Psoas muscle (tissue), 8 donors: ENCODE measurements around the gene ADAMTSL1. TPM values are rescaled to one million over a fixed set of nuclear protein-coding genes. Genes with fewer than 3 reads are reported as not detected.
A peak's percentile ranks its signal among the peaks of the same experiment; 100 is the strongest.

ENCODE experiments used
- ATAC-seq, 4 donors: fragments of 200-7000 bp; cut with Tn5 transposase; one replicate each; pipeline ENCODE4 v1.9.1; 2020; ENCODE audit warnings: moderate library complexity in 3 of 4, mild to moderate bottlenecking in 2 of 4
- DNase-seq, 2 donors: peaks; one replicate each; pipeline ENCODE4 v3.0.0-alpha.2; 2020
- H3K27ac ChIP-seq: fragments of 200-600 bp; one replicate; pipeline ENCODE4 v1.8.0; 2022
- H3K27me3 ChIP-seq, 3 donors: fragments of 200-600 bp in 1 of 3; one replicate each; pipeline versions ENCODE4 v1.6.1 to v1.8.0; 2013 to 2022; ENCODE audit warnings: low read length in 2 of 3, mild to moderate bottlenecking in 2 of 3, moderate library complexity in 1 of 3; ENCODE audit not compliant: insufficient read depth in 3 of 3
- H3K36me3 ChIP-seq, 2 donors: fragments of 200-600 bp in 1 of 2; one replicate each; pipeline versions ENCODE4 v1.6.1 to v1.8.0; 2013 to 2022; ENCODE audit warnings: low read depth in 1 of 2, mild to moderate bottlenecking in 1 of 2, moderate library complexity in 1 of 2; ENCODE audit not compliant: insufficient read depth in 1 of 2
- H3K4me1 ChIP-seq: fragments of 200-600 bp; one replicate; pipeline ENCODE4 v1.8.0; 2022
- H3K4me3 ChIP-seq: fragments of 200-600 bp; one replicate; pipeline ENCODE4 v1.8.0; 2022; ENCODE audit warnings: mild to moderate bottlenecking
- H3K9me3 ChIP-seq: fragments of 200-600 bp; one replicate; pipeline ENCODE4 v1.8.0; 2022
- WGBS, 3 donors: extraction: QIAGEN DNeasy Blood & Tissue Kit; methylation state at CpG; one replicate each; pipeline versions ENCODE4 v1.1.6 to v1.1.7; 2013; 5-methylcytosine and 5-hydroxymethylcytosine counted together
- intact Hi-C, 2 donors: fragments of 100-400 bp; cut with DNase I; formaldehyde crosslinking; loops; one replicate each; pipeline versions ENCODE4 v1.11.0 to v1.14.2; 2022
- polyA plus RNA-seq, 3 donors: library from polyadenylated mRNA; stranded (reverse); fragments of 200-250 nt; gene quantifications; one replicate each; pipeline ENCODE4 v1.2.3, GENCODE V29; 2013
- total RNA-seq, 4 donors: library from RNA; stranded (reverse); fragmentation: NEBNext Ultra II Directional in 2 of 4; extraction: Animal tissue kit (Norgen Biotek cat#: 25700) in 2 of 4; gene quantifications; one replicate each; pipeline versions ENCODE4 v1.2.1 to v1.2.4, GENCODE V29; 2021 to 2023
- TF ChIP-seq, protein P1 (sequence below): fragments of 200-600 bp; IDR thresholded peaks from one replicate; pipeline ENCODE4 v1.8.0; 2022; ENCODE audit warnings: antibody characterized with exemption
- donor health status: healthy with polysubstance abuse.
- donor health status: DM: no; HTN: no; CAD: no; lungs with moderate emphysema.
- donor health status: Bipolar disorder and iron deficiency.
- donor health status: healthy.
- donor health status: DM: yes; HTN: yes; CAD: no.
- donor health status: DM: no; HTN: no; CAD: no.
- donor health status: DM: no; HTN: no; CAD: no.
- donor health status: DM: yes; HTN: yes; CAD: no.

Gene ADAMTSL1
- total and polyA plus RNA-seq, 7 donors: 0.08 to 0.57 (median 0.28) TPM

DNA sequence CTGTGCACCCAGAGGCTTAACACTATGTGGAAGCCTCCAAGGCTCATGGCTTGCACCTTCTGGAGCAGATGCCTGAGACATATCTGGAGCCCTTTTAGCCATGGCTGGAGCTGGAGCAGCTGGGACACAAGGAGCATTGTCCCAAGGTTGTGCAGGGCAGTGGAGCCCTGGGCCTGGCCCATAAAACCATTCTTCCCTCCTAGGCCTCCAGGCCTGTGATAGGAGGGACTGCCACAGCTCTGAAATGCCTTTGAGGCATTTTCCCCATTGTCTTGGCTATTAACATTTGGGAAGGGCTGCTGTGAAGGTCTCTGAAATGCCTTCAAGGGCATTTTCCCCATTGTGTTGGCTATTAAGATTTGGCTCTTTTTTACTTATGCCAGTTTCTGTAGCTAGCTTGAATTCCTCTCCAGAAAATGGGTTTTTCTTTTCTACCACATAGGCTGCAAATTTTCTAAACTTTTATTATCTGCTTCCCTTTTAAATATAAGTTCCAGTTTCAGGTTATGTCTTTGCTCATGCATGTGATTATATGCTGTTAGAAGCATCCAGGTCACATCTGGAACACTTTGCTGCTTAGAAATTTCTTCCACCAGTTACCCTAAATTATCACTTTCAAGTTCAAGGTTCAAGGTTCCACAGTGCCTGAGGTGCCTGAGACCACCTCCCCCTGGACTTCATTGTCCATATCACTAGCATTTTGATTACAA lies 221.2 kb downstream of the ADAMTSL1 start:
- no peak for DNase-seq
- no peak for ATAC-seq
- Histone ChIP-seq H3K4me3 (no peak overlapping the region), H3K9me3 (peaks cover 9% of the 10 kb centered on the region), H3K27ac (no peak overlapping the region), H3K4me1 (no peaks in the 10 kb centered on the region), H3K36me3 (no peaks in the 10 kb centered on the region), H3K27me3 (no peaks in the 10 kb centered on the region)
- intact Hi-C loops: no loop called here
- TF ChIP-seq, protein P1, sequence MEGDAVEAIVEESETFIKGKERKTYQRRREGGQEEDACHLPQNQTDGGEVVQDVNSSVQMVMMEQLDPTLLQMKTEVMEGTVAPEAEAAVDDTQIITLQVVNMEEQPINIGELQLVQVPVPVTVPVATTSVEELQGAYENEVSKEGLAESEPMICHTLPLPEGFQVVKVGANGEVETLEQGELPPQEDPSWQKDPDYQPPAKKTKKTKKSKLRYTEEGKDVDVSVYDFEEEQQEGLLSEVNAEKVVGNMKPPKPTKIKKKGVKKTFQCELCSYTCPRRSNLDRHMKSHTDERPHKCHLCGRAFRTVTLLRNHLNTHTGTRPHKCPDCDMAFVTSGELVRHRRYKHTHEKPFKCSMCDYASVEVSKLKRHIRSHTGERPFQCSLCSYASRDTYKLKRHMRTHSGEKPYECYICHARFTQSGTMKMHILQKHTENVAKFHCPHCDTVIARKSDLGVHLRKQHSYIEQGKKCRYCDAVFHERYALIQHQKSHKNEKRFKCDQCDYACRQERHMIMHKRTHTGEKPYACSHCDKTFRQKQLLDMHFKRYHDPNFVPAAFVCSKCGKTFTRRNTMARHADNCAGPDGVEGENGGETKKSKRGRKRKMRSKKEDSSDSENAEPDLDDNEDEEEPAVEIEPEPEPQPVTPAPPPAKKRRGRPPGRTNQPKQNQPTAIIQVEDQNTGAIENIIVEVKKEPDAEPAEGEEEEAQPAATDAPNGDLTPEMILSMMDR: no peak

DNA sequence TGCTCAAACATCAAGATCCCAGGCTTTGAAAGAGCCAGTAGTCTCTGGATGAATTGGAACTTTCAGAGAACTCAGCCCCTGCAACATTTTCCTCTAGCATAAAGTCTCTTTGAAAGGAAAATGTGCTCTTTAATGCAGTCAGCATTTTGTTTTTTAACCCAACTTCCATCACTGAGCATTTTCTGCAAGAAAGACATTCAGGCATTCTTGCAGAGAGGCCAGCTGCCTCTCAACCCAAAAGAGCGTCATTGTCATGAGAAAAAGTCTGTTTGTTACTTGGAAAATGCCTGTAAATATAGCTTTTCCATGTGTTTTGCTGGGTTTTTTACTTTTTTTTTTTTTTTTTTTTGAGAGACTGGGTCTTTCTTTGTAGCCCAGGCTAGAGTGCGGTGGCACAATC lies 225.0 kb downstream of the ADAMTSL1 start:
- Histone ChIP-seq H3K27me3 (no peaks in the 10 kb centered on the region), H3K27ac (no peak overlapping the region), H3K36me3 (no peaks in the 10 kb centered on the region), H3K4me1 (no peaks in the 10 kb centered on the region), H3K4me3 (no peak overlapping the region), H3K9me3 (peaks cover 9% of the 10 kb centered on the region)
- 58 to 74% (median 65%) methylated on average over 2 of the region's 2 CpGs for WGBS, 3 donors
- DNase-seq (no peak), ATAC-seq (no peak)
- TF ChIP-seq, protein P1: no peak
- intact Hi-C loops: no loop called here

DNA sequence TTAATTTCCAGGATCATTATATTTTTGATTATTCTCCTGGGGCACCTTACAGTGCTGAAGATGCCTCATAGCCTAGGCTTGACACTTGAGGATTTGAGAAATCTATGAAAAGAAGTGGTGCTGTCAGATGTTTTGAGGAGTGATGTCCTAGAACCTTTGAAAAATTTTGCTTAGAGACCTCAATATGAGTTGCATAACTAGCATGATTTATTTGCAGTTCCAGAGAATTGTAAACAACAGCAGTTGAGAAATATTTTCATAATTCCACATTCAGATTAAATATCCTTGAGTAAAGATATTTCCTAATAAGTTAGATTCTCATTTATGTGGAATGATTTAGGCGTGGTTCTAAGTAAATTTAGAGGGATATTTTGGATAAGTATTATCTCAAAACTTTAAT lies 225.8 kb downstream of the ADAMTSL1 start:
- TF ChIP-seq, protein P1: no peak
- H3K27me3 ChIP-seq: no peaks in the 10 kb centered on the region
- no peaks in the 10 kb centered on the region for H3K4me1 ChIP-seq
- H3K4me3 ChIP-seq: no peak overlapping the region
- H3K9me3 ChIP-seq: peaks cover 9% of the 10 kb centered on the region
- 86 to 97% (median 88%) methylated on average over 1 of the region's 1 CpG for WGBS, 3 donors
- no peaks in the 10 kb centered on the region for H3K36me3 ChIP-seq
- peak in 1 of 4 donors; percentile 27 for ATAC-seq
- no peak for DNase-seq
- intact Hi-C loops: loop anchor here in 1 of 2 donors (10.0 kb wide), 1 partner anchor 135 kb away; no protein-coding TSS in a partner anchor
- no peak overlapping the region for H3K27ac ChIP-seq

DNA sequence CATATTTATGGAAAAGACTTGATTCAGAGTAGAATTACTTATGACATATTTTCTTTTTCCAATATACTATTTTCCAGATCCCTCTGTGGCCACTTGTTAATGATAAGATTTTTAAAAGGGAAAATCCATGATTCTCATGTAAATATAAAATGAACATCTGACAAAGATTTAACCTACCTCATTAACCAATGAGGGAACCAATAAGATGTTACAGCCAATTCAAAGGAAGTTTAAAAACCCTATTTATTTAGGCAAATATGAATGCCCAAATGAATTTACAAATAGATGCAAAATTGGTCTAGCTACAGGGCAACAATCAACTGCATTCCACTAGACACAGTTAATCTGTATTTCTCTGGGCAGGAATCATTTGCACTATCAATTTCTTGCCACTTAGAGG lies 226.8 kb downstream of the ADAMTSL1 start:
- H3K27ac ChIP-seq: no peak overlapping the region

More for the DNA sequence above, 226.8 kb downstream of the ADAMTSL1 start:
- Histone ChIP-seq H3K27me3 (no peaks in the 10 kb centered on the region), H3K4me1 (no peaks in the 10 kb centered on the region), H3K9me3 (no peaks in the 10 kb centered on the region), H3K36me3 (no peaks in the 10 kb centered on the region), H3K4me3 (no peak overlapping the region)
- TF ChIP-seq, protein P1: no peak
- ATAC-seq (no peak), DNase-seq (no peak)
- intact Hi-C loops: loop anchor here in 1 of 2 donors (10.0 kb wide), 1 partner anchor 134 kb away; no protein-coding TSS in a partner anchor
